Nephron (organoid): ENCODE data around the gene HRH4.

ENCODE experiments used
- H3K27ac Mint-ChIP-seq, 3 experiments: 2 replicates each; pipeline ENCODE4 v1.8.0; 2020; ENCODE audit warnings: mixed read lengths in 3 of 3, mild to moderate bottlenecking in 2 of 3, moderate library complexity in 1 of 3
- H3K27me3 Mint-ChIP-seq: 2 replicates; pipeline ENCODE4 v1.8.0; 2021; ENCODE audit warnings: low read depth, mild to moderate bottlenecking, moderate library complexity, mixed read lengths
- H3K36me3 Mint-ChIP-seq: 2 replicates; pipeline ENCODE4 v1.8.0; 2020; ENCODE audit warnings: low read depth, mixed read lengths
- H3K4me1 Mint-ChIP-seq: 2 replicates; pipeline ENCODE4 v1.8.0; 2020; ENCODE audit warnings: mixed read lengths
- H3K4me3 Mint-ChIP-seq, 3 experiments: 2 replicates each; pipeline ENCODE4 v1.8.0; 2020; ENCODE audit warnings: mild to moderate bottlenecking in 3 of 3, mixed read lengths in 3 of 3, moderate library complexity in 2 of 3
- H3K9me3 Mint-ChIP-seq: 2 replicates; pipeline ENCODE4 v1.8.0; 2020; ENCODE audit warnings: mixed read lengths
- CTCF ChIP-seq, 3 experiments: fragments of 200-600 bp; sonication (generic); IDR thresholded peaks; one replicate each; pipeline ENCODE4 v1.5.0; 2021; ENCODE audit warnings: antibody characterized with exemption in 3 of 3; ENCODE audit not compliant: unreplicated experiment in 3 of 3

HRH4 gene

GRCh38 chr18:24421831-24422230, 38.6 kb upstream of the HRH4 start:
- Mint-ChIP-seq H3K4me1 (peaks cover 10% of the 10 kb centered on the region), H3K27me3 (peaks cover 62% of the 10 kb centered on the region), H3K27ac (no peak overlapping the region), H3K4me3 (no peak overlapping the region), H3K36me3 (no peaks in the 10 kb centered on the region), H3K9me3 (peaks cover 3% of the 10 kb centered on the region)
- no peak for TF ChIP-seq CTCF (IDR thresholded peaks at IDR 0.05; ENCODE audit: unreplicated experiment in 3 of 3)

GRCh38 chr18:24426073-24426397, 34.4 kb upstream of the HRH4 start:
- Mint-ChIP-seq H3K9me3 (peaks cover 3% of the 10 kb centered on the region), H3K36me3 (peaks cover 10% of the 10 kb centered on the region), H3K27me3 (peaks cover 33% of the 10 kb centered on the region), H3K27ac (peak overlapping the region; percentile 94 to 98 (median 95)), H3K4me3 (peak overlapping the region; percentile 86 to 95 (median 92)), H3K4me1 (peaks cover 34% of the 10 kb centered on the region)
- no peak for TF ChIP-seq CTCF (IDR thresholded peaks at IDR 0.05; ENCODE audit: unreplicated experiment in 3 of 3)

GRCh38 chr18:24426398-24427294, 33.8 kb upstream of the HRH4 start, which contains the start of gene IMPACT:
Gene IMPACT (plus strand): TSS chr18:24426670. CDS start chr18:24426757, 87 bp downstream.
- peaks cover 3% of the 10 kb centered on the region for H3K9me3 Mint-ChIP-seq
- peaks cover 13% of the 10 kb centered on the region for H3K36me3 Mint-ChIP-seq
- H3K27me3 Mint-ChIP-seq = peaks cover 33% of the 10 kb centered on the region
- peak within 1 kb of the TSS; percentile 98 to 100 (median 99) for H3K27ac Mint-ChIP-seq
- peaks cover 34% of the 10 kb centered on the region for H3K4me1 Mint-ChIP-seq
- TF ChIP-seq CTCF (IDR thresholded peaks at IDR 0.05; ENCODE audit: unreplicated experiment in 3 of 3) = no peak
- H3K4me3 Mint-ChIP-seq = peak within 1 kb of the TSS; percentile 95 to 97 (median 95)

- peak overlapping the region; percentile 98 to 100 (median 99) for H3K27ac Mint-ChIP-seq
- peaks cover 3% of the 10 kb centered on the region for H3K9me3 Mint-ChIP-seq
- H3K36me3 Mint-ChIP-seq = peaks cover 16% of the 10 kb centered on the region
- TF ChIP-seq CTCF (IDR thresholded peaks at IDR 0.05; ENCODE audit: unreplicated experiment in 3 of 3) = no peak
- H3K27me3 Mint-ChIP-seq = peaks cover 26% of the 10 kb centered on the region
- peak overlapping the region; percentile 95 to 97 (median 95) for H3K4me3 Mint-ChIP-seq
- H3K4me1 Mint-ChIP-seq = peaks cover 34% of the 10 kb centered on the region
Observed at GRCh38 chr18:24427484-24427883, 33.0 kb upstream of the HRH4 start.

- H3K4me3 Mint-ChIP-seq = peak overlapping the region; percentile 70 to 97 (median 84)
- H3K9me3 Mint-ChIP-seq = peaks cover 3% of the 10 kb centered on the region
- peak in 1 of 3 experiments; percentile 7 for TF ChIP-seq CTCF (IDR thresholded peaks at IDR 0.05; ENCODE audit: unreplicated experiment in 3 of 3)
- H3K4me1 Mint-ChIP-seq = peaks cover 34% of the 10 kb centered on the region
- H3K36me3 Mint-ChIP-seq = peaks cover 22% of the 10 kb centered on the region
- H3K27ac Mint-ChIP-seq = peak overlapping the region; percentile 63 to 98 (median 72)
- H3K27me3 Mint-ChIP-seq = peaks cover 19% of the 10 kb centered on the region
Observed at GRCh38 chr18:24428709-24429108, 31.7 kb upstream of the HRH4 start.
